ENCODE measurements around the gene BICRA.

Gene BICRA

DNA sequence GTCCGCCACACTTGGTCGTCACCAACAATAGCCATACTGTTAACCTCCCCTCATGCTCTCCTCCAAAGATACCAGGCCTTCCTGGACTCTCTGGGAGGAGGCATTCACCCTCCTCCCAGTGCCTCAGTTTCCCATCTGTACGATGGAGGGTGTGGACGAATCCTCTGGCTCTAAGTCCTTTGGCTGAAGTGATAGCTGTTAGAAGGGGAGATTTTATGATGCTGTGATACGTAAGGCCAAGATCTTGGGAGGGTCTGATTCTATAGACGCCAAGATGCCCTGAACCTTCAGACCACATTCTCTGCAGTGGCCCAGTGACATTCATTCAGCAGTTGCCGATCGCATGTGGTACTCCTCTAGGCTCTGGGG, 121.6 kb downstream of the BICRA start:
- no peak for ATAC-seq (ENCODE audit: low read depth)
- Histone ChIP-seq H3K4me1 (ENCODE audit: insufficient read depth, poor library complexity, severe bottlenecking) (peaks cover 33% of the 10 kb centered on the region), H3K27ac (ENCODE audit: poor library complexity, severe bottlenecking) (peak overlapping the region; percentile 97), H3K27me3 (ENCODE audit: insufficient read depth, poor library complexity, severe bottlenecking) (no peaks in the 10 kb centered on the region), H3K4me3 (ENCODE audit: severe bottlenecking) (no peak overlapping the region), H3K9me3 (ENCODE audit: severe bottlenecking) (no peaks in the 10 kb centered on the region), H3K36me3 (ENCODE audit: low read depth) (peaks cover 93% of the 10 kb centered on the region)
- DNase-seq (ENCODE audit: low spot score), result no peak
- TF ChIP-seq, protein P1, sequence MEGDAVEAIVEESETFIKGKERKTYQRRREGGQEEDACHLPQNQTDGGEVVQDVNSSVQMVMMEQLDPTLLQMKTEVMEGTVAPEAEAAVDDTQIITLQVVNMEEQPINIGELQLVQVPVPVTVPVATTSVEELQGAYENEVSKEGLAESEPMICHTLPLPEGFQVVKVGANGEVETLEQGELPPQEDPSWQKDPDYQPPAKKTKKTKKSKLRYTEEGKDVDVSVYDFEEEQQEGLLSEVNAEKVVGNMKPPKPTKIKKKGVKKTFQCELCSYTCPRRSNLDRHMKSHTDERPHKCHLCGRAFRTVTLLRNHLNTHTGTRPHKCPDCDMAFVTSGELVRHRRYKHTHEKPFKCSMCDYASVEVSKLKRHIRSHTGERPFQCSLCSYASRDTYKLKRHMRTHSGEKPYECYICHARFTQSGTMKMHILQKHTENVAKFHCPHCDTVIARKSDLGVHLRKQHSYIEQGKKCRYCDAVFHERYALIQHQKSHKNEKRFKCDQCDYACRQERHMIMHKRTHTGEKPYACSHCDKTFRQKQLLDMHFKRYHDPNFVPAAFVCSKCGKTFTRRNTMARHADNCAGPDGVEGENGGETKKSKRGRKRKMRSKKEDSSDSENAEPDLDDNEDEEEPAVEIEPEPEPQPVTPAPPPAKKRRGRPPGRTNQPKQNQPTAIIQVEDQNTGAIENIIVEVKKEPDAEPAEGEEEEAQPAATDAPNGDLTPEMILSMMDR (IDR thresholded peaks at IDR 0.05; ENCODE audit: poor library complexity, severe bottlenecking), result no peak

- Histone ChIP-seq H3K27me3 (ENCODE audit: insufficient read depth, poor library complexity, severe bottlenecking) (no peaks in the 10 kb centered on the region), H3K9me3 (ENCODE audit: severe bottlenecking) (no peaks in the 10 kb centered on the region), H3K4me1 (ENCODE audit: insufficient read depth, poor library complexity, severe bottlenecking) (peaks cover 29% of the 10 kb centered on the region), H3K36me3 (ENCODE audit: low read depth) (peaks cover 93% of the 10 kb centered on the region), H3K4me3 (ENCODE audit: severe bottlenecking) (no peak overlapping the region), H3K27ac (ENCODE audit: poor library complexity, severe bottlenecking) (peak overlapping the region; percentile 97)
- ATAC-seq (ENCODE audit: low read depth) (no peak), DNase-seq (ENCODE audit: low spot score) (no peak)
- TF ChIP-seq, protein P1 (IDR thresholded peaks at IDR 0.05; ENCODE audit: poor library complexity, severe bottlenecking), result no peak
Measured at GRCh38 chr19:47730910-47731309, 122.0 kb downstream of the BICRA start.

GRCh38 chr19:47735131-47735530, 126.2 kb downstream of the BICRA start:
- no peak overlapping the region for H3K27ac ChIP-seq (ENCODE audit: poor library complexity, severe bottlenecking)
- DNase-seq (ENCODE audit: low spot score) (no peak), ATAC-seq (ENCODE audit: low read depth) (no peak)
- H3K36me3 ChIP-seq (ENCODE audit: low read depth), result peaks cover 93% of the 10 kb centered on the region
- H3K4me3 ChIP-seq (ENCODE audit: severe bottlenecking), result no peak overlapping the region
- TF ChIP-seq, protein P1 (IDR thresholded peaks at IDR 0.05; ENCODE audit: poor library complexity, severe bottlenecking), result no peak
- no peaks in the 10 kb centered on the region for H3K27me3 ChIP-seq (ENCODE audit: insufficient read depth, poor library complexity, severe bottlenecking)
- no peaks in the 10 kb centered on the region for H3K9me3 ChIP-seq (ENCODE audit: severe bottlenecking)
- peaks cover 1% of the 10 kb centered on the region for H3K4me1 ChIP-seq (ENCODE audit: insufficient read depth, poor library complexity, severe bottlenecking)

DNA sequence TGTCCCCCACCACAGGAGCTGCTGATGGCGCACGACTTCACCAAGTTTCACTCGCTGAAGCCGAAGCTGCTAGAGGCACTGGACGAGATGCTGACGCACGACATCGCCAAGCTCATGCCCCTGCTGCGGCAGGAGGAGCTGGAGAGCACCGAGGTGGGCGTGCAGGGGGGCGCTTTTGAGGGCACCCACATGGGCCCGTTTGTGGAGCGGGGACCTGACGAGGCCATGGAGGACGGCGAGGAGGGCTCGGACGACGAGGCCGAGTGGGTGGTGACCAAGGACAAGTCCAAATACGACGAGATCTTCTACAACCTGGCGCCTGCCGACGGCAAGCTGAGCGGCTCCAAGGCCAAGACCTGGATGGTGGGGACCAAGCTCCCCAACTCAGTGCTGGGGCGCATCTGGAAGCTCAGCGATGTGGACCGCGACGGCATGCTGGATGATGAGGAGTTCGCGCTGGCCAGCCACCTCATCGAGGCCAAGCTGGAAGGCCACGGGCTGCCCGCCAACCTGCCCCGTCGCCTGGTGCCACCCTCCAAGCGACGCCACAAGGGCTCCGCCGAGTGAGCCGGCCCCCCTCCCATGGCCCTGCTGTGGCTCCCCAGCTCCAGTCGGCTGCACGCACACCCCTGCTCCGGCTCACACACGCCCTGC, 132.1 kb downstream of the BICRA start:
- ATAC-seq (ENCODE audit: low read depth) (no peak), DNase-seq (ENCODE audit: low spot score) (no peak)
- no peaks in the 10 kb centered on the region for H3K27me3 ChIP-seq (ENCODE audit: insufficient read depth, poor library complexity, severe bottlenecking)
- no peak overlapping the region for H3K27ac ChIP-seq (ENCODE audit: poor library complexity, severe bottlenecking)
- H3K9me3 ChIP-seq (ENCODE audit: severe bottlenecking), result no peaks in the 10 kb centered on the region
- no peak overlapping the region for H3K4me3 ChIP-seq (ENCODE audit: severe bottlenecking)
- TF ChIP-seq, protein P1 (IDR thresholded peaks at IDR 0.05; ENCODE audit: poor library complexity, severe bottlenecking), result no peak
- H3K4me1 ChIP-seq (ENCODE audit: insufficient read depth, poor library complexity, severe bottlenecking), result peaks cover 19% of the 10 kb centered on the region
- peaks cover 59% of the 10 kb centered on the region for H3K36me3 ChIP-seq (ENCODE audit: low read depth)

DNA sequence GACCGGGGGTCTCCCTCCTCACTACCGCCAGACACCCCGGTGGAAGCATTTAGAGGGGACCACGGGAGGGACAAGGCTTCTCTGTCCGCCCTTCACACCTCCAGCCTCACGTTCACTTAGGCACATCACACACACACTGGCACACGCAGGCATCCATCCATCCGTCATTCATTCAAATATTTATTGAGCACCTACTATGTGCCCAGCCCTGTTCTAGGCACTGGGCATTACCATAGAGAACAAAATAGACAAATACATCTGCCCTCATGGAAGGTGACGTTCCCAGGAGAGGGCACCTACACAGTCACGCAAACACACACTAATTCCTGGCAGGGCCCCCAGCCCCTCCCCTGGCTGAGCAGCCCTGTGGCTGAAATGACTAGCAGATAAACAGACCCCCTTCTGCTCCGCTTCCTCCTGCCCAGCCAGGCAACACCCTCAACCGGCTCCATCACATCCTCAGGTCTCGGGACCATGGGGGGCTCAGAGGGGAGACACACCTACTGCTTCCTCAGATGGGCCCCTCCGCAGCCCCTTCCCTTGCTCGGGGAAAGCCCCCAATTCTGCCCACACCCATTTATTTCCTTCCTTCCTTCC, 132.7 kb downstream of the BICRA start:
- Histone ChIP-seq H3K4me3 (ENCODE audit: severe bottlenecking) (no peak overlapping the region), H3K27ac (ENCODE audit: poor library complexity, severe bottlenecking) (peak overlapping the region; percentile 86), H3K36me3 (ENCODE audit: low read depth) (peaks cover 58% of the 10 kb centered on the region), H3K27me3 (ENCODE audit: insufficient read depth, poor library complexity, severe bottlenecking) (no peaks in the 10 kb centered on the region), H3K4me1 (ENCODE audit: insufficient read depth, poor library complexity, severe bottlenecking) (peaks cover 26% of the 10 kb centered on the region), H3K9me3 (ENCODE audit: severe bottlenecking) (no peaks in the 10 kb centered on the region)
- TF ChIP-seq, protein P1 (IDR thresholded peaks at IDR 0.05; ENCODE audit: poor library complexity, severe bottlenecking), result no peak
- DNase-seq (ENCODE audit: low spot score), result no peak
- ATAC-seq (ENCODE audit: low read depth), result no peak

All from RWPE2 (cell line).